Activated B cell treated with CpG ODN at 0.5 μM for 24 hours (primary cell): ENCODE results near the gene CAD. TPM values are rescaled to one million over a fixed set of nuclear protein-coding genes. Genes with fewer than 3 reads are reported as not detected.

Experiments
- ATAC-seq: fragments of 200-7000 bp; cut with Tn5 transposase; one replicate; pipeline ENCODE4 v1.10.0; 2021; ENCODE audit warnings: low read depth, mild to moderate bottlenecking, moderate library complexity
- CTCF ChIA-PET: fragments of 350-600 bp; sonication (Branson Sonifier 250); formaldehyde crosslinking; loops from one replicate; lab custom pipeline; 2021; ENCODE audit warnings: antibody characterized with exemption; lab: Charles Lee
- POLR2A ChIA-PET: fragments of 350-600 bp; sonication (Branson Sonifier 250); formaldehyde crosslinking; loops from one replicate; lab custom pipeline; 2021; ENCODE audit warnings: antibody characterized with exemption; lab: Charles Lee
- DNase-seq: peaks from one replicate; pipeline ENCODE4 v3.0.0; 2022
- H3K27ac Mint-ChIP-seq: one replicate; pipeline ENCODE4 v1.8.0; 2020; ENCODE audit warnings: mixed read lengths
- H3K27me3 Mint-ChIP-seq: one replicate; pipeline ENCODE4 v1.8.0; 2021; ENCODE audit warnings: mixed read lengths
- H3K36me3 Mint-ChIP-seq: one replicate; pipeline ENCODE4 v1.8.0; 2021; ENCODE audit warnings: low read depth, mixed read lengths
- H3K4me1 Mint-ChIP-seq: one replicate; pipeline ENCODE4 v1.8.0; 2021; ENCODE audit warnings: mixed read lengths
- H3K4me3 Mint-ChIP-seq: one replicate; pipeline ENCODE4 v1.8.0; 2020; ENCODE audit warnings: mild to moderate bottlenecking, mixed read lengths
- H3K9me3 Mint-ChIP-seq: one replicate; pipeline ENCODE4 v1.8.0; 2020; ENCODE audit warnings: mixed read lengths
- intact Hi-C: fragments of 100-400 bp; cut with micrococcal nuclease; formaldehyde crosslinking; loops from one replicate; pipeline ENCODE4 v1.15.1; 2024
- total RNA-seq: library from RNA; stranded (reverse); gene quantifications from 2 replicates; pipeline ENCODE4 v1.2.3, GENCODE V29; 2022
- TF ChIP-seq, protein P1 (sequence below): fragments of 200-600 bp; IDR thresholded peaks from one replicate; pipeline ENCODE4 v1.8.0; 2022; ENCODE audit warnings: antibody characterized with exemption, mild to moderate bottlenecking

CAD gene
- total RNA-seq, 1 donor from 2014 or later: 64.1 TPM

DNA sequence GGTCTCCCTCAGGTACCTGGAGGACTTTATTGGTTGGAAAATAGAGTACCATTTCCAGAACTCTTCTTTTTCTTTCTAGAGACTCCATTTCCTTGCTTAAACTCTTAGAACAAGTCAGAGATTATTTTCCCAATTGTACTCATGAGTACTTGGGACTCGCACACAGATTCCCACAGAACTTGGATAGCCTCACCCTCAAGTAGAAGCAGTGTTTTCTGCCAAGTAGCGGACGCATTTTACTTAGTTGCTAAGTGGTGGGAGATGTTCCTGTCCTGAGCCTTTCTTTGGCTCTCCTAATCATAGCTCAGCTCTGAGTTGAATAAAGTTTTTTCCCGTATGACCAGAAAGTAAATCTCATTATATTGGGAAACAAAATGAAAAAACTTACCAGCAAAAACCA lies 28.5 kb downstream of the CAD start:
- ChIA-PET CTCF (no interaction called here), POLR2A (no interaction called here)
- H3K4me1 Mint-ChIP-seq: no peaks in the 10 kb centered on the region
- intact Hi-C loops: no loop called here
- ATAC-seq (no peak), DNase-seq (no peak)
- no peak overlapping the region for H3K27ac Mint-ChIP-seq
- TF ChIP-seq, protein P1, sequence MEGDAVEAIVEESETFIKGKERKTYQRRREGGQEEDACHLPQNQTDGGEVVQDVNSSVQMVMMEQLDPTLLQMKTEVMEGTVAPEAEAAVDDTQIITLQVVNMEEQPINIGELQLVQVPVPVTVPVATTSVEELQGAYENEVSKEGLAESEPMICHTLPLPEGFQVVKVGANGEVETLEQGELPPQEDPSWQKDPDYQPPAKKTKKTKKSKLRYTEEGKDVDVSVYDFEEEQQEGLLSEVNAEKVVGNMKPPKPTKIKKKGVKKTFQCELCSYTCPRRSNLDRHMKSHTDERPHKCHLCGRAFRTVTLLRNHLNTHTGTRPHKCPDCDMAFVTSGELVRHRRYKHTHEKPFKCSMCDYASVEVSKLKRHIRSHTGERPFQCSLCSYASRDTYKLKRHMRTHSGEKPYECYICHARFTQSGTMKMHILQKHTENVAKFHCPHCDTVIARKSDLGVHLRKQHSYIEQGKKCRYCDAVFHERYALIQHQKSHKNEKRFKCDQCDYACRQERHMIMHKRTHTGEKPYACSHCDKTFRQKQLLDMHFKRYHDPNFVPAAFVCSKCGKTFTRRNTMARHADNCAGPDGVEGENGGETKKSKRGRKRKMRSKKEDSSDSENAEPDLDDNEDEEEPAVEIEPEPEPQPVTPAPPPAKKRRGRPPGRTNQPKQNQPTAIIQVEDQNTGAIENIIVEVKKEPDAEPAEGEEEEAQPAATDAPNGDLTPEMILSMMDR: no peak
- H3K27me3 Mint-ChIP-seq: peaks cover 5% of the 10 kb centered on the region
- no peaks in the 10 kb centered on the region for H3K9me3 Mint-ChIP-seq
- H3K4me3 Mint-ChIP-seq: no peak overlapping the region
- peaks cover 40% of the 10 kb centered on the region for H3K36me3 Mint-ChIP-seq

DNA sequence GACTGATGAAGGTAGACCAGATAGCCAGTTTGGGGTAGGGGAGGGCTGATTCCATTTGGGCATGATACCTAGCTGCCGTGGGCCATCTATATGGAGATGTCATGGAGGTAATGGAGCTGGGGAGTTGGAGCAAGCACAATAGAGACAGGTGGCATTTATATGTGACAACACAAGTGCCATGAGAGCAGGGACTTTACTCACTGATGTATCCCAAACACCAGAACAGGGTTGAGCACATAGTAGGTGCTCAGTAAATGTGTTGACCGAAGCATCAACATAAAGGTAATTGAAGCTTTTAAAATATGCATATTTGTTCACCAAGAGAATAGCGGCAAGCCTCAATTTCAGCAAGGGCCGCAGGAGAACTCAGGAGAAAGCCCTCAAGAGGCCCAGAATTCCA lies 30.7 kb downstream of the CAD start:
- CTCF ChIA-PET: no interaction called here
- DNase-seq: no peak
- TF ChIP-seq, protein P1: no peak
- Mint-ChIP-seq H3K27ac (no peak overlapping the region), H3K27me3 (peaks cover 12% of the 10 kb centered on the region), H3K9me3 (no peaks in the 10 kb centered on the region), H3K4me1 (no peaks in the 10 kb centered on the region), H3K4me3 (no peak overlapping the region), H3K36me3 (peaks cover 17% of the 10 kb centered on the region)
- intact Hi-C loops: no loop called here
- POLR2A ChIA-PET: no interaction called here
- ATAC-seq: no peak

DNA sequence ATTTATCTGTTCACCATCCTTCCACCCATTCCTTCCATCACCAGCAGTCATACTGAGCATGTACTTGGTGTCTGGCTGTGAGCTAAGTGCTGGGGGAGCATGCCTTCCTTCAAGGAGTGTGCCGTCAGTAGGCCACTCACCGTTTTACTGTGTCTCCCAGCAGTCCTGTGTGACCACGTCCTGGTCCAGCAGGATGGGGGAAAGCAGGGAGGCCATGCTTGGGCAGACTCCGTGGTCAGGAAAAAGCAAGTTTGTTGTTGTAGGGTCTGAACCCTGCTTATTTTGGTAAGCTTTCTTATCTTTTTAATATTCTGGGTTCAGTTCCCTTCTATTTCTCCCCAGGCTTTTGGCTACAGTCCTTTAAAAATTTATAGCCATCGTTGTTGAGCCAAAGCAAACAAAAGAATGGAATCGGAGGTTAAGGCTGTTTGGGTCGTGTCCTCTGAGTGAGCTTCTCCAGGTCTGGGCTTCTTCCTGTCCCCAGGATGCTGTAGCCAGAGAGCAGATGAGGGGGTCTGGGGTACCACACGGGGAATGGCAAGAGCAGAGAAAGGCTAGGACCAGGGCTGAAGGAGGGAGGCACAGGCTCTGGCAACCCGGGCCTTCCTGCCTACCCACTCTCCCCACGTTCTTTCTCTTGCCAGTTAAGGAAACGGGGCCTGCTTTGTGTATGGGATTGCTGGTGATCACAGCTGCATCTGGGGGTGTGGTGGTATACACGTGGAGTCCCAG lies 32.2 kb downstream of the CAD start:
- DNase-seq (no peak), ATAC-seq (no peak)
- H3K4me3 Mint-ChIP-seq: no peak overlapping the region
- ChIA-PET CTCF (interaction anchor here (1.1 to 1.2 kb wide), 2 partner anchors 31 to 54 kb away, joined by 3 to 4 read pairs; no protein-coding TSS in a partner anchor), POLR2A (no interaction called here)
- intact Hi-C loops: no loop called here
- H3K36me3 Mint-ChIP-seq: peaks cover 3% of the 10 kb centered on the region
- H3K27me3 Mint-ChIP-seq: peaks cover 12% of the 10 kb centered on the region
- H3K9me3 Mint-ChIP-seq: no peaks in the 10 kb centered on the region
- no peaks in the 10 kb centered on the region for H3K4me1 Mint-ChIP-seq
- TF ChIP-seq, protein P1: no peak
- no peak overlapping the region for H3K27ac Mint-ChIP-seq

DNA sequence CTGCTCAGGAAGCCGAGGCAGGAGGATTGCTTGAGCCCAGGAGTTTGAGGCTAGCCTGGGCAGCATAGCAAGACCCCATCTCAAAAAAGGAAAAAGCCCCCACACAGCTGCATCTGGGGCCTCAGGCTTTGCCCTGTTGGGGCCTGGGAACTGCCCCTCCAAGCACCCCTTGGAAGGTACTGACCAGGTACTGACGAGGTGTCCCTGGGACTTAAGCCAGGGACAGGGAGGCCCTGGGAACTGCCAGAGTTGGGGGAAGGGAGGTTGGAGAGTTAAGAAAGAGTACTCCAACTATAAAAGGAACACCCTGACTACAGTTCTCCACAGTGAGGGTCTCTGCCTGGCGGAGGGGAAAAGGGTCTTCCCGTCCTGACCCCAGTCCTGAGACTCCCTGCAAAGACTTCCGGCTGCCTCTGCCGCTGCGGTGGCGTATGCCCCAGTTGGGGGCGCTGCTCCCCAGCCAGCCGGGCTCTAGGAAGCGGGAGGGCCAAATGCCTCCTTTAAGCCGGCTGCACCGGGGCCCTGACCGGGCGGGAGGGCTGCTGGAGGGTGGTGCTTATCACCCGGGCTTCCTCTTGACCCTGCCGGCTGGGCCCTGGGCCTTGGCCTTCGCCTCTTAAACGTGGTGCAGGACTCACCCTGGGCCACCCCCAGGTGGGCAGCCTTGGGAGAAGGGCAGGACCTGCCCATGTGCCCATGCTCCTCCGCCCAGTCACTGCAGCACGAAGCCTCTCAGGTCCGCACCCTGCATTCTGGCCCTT lies 32.9 kb downstream of the CAD start:
- H3K27ac Mint-ChIP-seq: no peak overlapping the region

More for the DNA sequence above, 32.9 kb downstream of the CAD start:
- ATAC-seq: no peak
- intact Hi-C loops: loop anchor here (1.0 kb wide), 1 partner anchor 30 kb away; no protein-coding TSS in a partner anchor
- Mint-ChIP-seq H3K9me3 (no peaks in the 10 kb centered on the region), H3K4me3 (no peak overlapping the region), H3K27me3 (peaks cover 15% of the 10 kb centered on the region), H3K4me1 (no peaks in the 10 kb centered on the region), H3K36me3 (no peaks in the 10 kb centered on the region)
- ChIA-PET CTCF (interaction anchor here (1.2 to 1.6 kb wide), 2 partner anchors 29 to 54 kb away, joined by 3 to 11 read pairs; no protein-coding TSS in a partner anchor), POLR2A (no interaction called here)
- no peak for DNase-seq
- TF ChIP-seq, protein P1: no peak
